Pancreas (tissue), 10 donors: ENCODE measurements around the gene TH. TPM values are rescaled to one million over a fixed set of nuclear protein-coding genes. Genes with fewer than 3 reads are reported as not detected.

Source experiments
- ATAC-seq, 4 donors: fragments of 200-7000 bp; cut with Tn5 transposase; one replicate each; pipeline versions ENCODE4 v1.8.0 to v1.9.1; 2020; ENCODE audit warnings: mild to moderate bottlenecking in 4 of 4, moderate library complexity in 4 of 4
- DNase-seq, 6 donors: peaks; one replicate each; pipeline ENCODE4 v3.0.0-alpha.2; 2020
- FAIRE-seq: peaks from 2 replicates; lab custom pipeline; 2012; peaks lifted over from hg19 to GRCh38; lab: Jason Lieb, UNC
- H3K27ac ChIP-seq, 4 donors: fragments of 200-600 bp; sonication (generic); 1 replicate in 3 of 4; 2 replicates in 1 of 4; pipeline versions ENCODE4 v1.5.0 to v1.8.0; 2020
- H3K27me3 ChIP-seq, 4 donors: fragments of 200-600 bp; one replicate each; pipeline ENCODE4 v1.8.0; 2021
- H3K36me3 ChIP-seq, 3 donors: fragments of 200-600 bp; sonication (generic) in 1 of 3; one replicate each; pipeline versions ENCODE4 v1.5.0 to v1.8.0; 2020 to 2021
- H3K4me1 ChIP-seq, 3 donors: fragments of 200-600 bp; one replicate each; pipeline ENCODE4 v1.8.0; 2021
- H3K4me3 ChIP-seq, 4 donors: fragments of 200-600 bp; sonication (generic) in 2 of 4; one replicate each; pipeline versions ENCODE4 v1.5.0 to v1.8.0; 2020 to 2021
- H3K9me3 ChIP-seq, 4 donors: fragments of 200-600 bp; one replicate each; pipeline ENCODE4 v1.8.0; 2021
- CTCF ChIP-seq, 4 donors: fragments of 200-600 bp; sonication (generic) in 3 of 4; IDR thresholded peaks; one replicate each; pipeline versions ENCODE4 v1.5.0 to v1.8.0; 2021; ENCODE audit warnings: antibody characterized with exemption in 4 of 4
- WGBS, 2 donors: extraction: QIAGEN DNeasy Blood & Tissue Kit; methylation state at CpG; one replicate each; pipeline ENCODE4 v1.1.7; 2013; 5-methylcytosine and 5-hydroxymethylcytosine counted together
- intact Hi-C, 3 donors: fragments of 100-400 bp; cut with DNase I; formaldehyde crosslinking; loops; one replicate each; pipeline versions ENCODE4 v1.11.1 to v1.14.2; 2022
- polyA plus RNA-seq, 2 donors: library from polyadenylated mRNA; stranded (reverse); fragments of 200-250 nt; gene quantifications; one replicate each; pipeline ENCODE4 v1.2.3, GENCODE V29; 2013
- total RNA-seq, 6 donors: library from RNA; stranded (reverse); fragmentation: NEBNext Ultra II Directional in 4 of 6; extraction: Animal tissue kit (Norgen Biotek cat#: 25700) in 4 of 6; gene quantifications; one replicate each; pipeline versions ENCODE4 v1.2.1 to v1.2.4, GENCODE V29; 2021 to 2023
- donor health status: healthy with polysubstance abuse.
- donor health status: DM: no; HTN: no; CAD: no; lungs with moderate emphysema.
- donor health status: DM: no; HTN: no; CAD: no.
- donor health status: control.
- donor health status: control.
- donor health status: Bipolar disorder and iron deficiency.
- donor health status: DM: yes; HTN: yes; CAD: no.
- donor health status: DM: no; HTN: no; CAD: no.
- donor health status: DM: no; HTN: no; CAD: no.
- donor health status: DM: yes; HTN: yes; CAD: no.

The TH gene
- total and polyA plus RNA-seq, 8 donors = 0.19 to 2.5 (median 0.38) TPM; not detected in 2

DNA sequence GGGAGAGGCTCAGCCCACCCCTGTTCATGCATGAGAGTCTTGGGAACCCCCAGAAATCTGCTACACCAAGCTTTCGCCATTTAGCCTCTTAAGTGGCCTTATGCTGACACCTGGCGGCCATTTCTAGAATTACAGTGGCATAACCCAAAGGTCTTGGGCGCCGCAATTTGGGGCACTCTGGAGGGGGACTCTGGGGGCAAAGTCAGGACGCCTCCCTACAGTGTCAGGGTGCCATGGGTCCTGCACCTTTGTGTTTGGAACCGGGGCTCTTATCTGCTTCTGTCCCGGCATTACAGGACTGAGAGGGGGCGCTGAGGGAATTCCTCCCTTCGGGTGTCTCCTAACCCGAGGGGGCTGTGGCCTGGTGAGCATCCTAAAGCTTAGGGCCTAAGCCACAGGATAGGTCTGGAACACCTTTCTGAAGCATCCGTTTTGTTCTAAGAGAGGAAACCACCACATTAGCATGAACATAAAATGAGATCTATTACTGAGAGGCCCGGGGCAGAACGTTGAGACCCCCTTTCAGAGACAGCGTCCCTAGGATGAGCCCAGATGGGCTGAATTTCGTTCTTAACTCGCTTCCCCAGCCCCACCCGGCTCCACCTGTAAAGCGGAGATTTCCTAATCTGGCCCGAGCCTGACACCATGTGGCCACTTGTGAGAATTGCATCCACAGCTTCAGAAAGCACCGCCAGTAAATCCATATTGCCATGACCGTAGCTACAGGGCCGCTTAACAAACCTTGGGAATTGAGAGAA lies 19.9 kb downstream of the TH start:
- DNase-seq (peak in 5 of 6 donors; percentile 71 to 89 (median 86)), FAIRE-seq (no peak), ATAC-seq (peak; percentile 67 to 87 (median 76))
- intact Hi-C loops = loop anchor here in 2 of 3 donors (5.0 to 10.0 kb wide), 3 partner anchors 269 to 497 kb away; no protein-coding TSS in a partner anchor
- H3K4me1 ChIP-seq = no peaks in the 10 kb centered on the region
- TF ChIP-seq CTCF (IDR thresholded peaks at IDR 0.05) = peak; percentile 65 to 79 (median 73)
- 2% methylated on average over 22 of the region's 22 CpGs for WGBS, 2 donors
- H3K9me3 ChIP-seq = no peaks in the 10 kb centered on the region
- H3K27ac ChIP-seq = no peak overlapping the region
- no peaks in the 10 kb centered on the region for H3K36me3 ChIP-seq
- no peak overlapping the region for H3K4me3 ChIP-seq
- H3K27me3 ChIP-seq = no peaks in the 10 kb centered on the region

GRCh38 chr11:2149864-2150847 lies 21.5 kb downstream of the TH start:
- DNase-seq (peak in 1 of 6 donors; percentile 11), FAIRE-seq (no peak), ATAC-seq (no peak)
- WGBS, 2 donors = 12 to 17% methylated on average over 11 of the region's 11 CpGs
- peak in 1 of 4 donors; percentile 18 for TF ChIP-seq CTCF (IDR thresholded peaks at IDR 0.05)
- Histone ChIP-seq H3K27ac (no peak overlapping the region), H3K36me3 (no peaks in the 10 kb centered on the region), H3K27me3 (peaks cover 0 to 12% (median 0%) of the 10 kb centered on the region in 4 donors), H3K9me3 (no peaks in the 10 kb centered on the region), H3K4me3 (no peak overlapping the region), H3K4me1 (no peaks in the 10 kb centered on the region)
- intact Hi-C loops = loop anchor here in 2 of 3 donors (5.0 to 10.0 kb wide), 5 partner anchors 225 to 495 kb away; partner anchors contain the start of gene TNNI2 (in 1 of the 2)

GRCh38 chr11:2149460-2149859 lies 22.2 kb downstream of the TH start:
- peaks cover 0 to 18% (median 0%) of the 10 kb centered on the region in 4 donors for H3K27me3 ChIP-seq
- no peak overlapping the region for H3K27ac ChIP-seq
- H3K9me3 ChIP-seq = no peaks in the 10 kb centered on the region
- no peak overlapping the region for H3K4me3 ChIP-seq
- 27 to 38% methylated on average over 8 of the region's 8 CpGs for WGBS, 2 donors
- FAIRE-seq (no peak), ATAC-seq (no peak), DNase-seq (peak in 2 of 6 donors; percentile 21 to 39)
- no peak for TF ChIP-seq CTCF (IDR thresholded peaks at IDR 0.05)
- no peaks in the 10 kb centered on the region for H3K36me3 ChIP-seq
- no peaks in the 10 kb centered on the region for H3K4me1 ChIP-seq
- intact Hi-C loops = loop anchor here in 1 of 3 donors (5.0 to 10.0 kb wide), 2 partner anchors 225 to 312 kb away; partner anchors contain the start of gene TNNI2

DNA sequence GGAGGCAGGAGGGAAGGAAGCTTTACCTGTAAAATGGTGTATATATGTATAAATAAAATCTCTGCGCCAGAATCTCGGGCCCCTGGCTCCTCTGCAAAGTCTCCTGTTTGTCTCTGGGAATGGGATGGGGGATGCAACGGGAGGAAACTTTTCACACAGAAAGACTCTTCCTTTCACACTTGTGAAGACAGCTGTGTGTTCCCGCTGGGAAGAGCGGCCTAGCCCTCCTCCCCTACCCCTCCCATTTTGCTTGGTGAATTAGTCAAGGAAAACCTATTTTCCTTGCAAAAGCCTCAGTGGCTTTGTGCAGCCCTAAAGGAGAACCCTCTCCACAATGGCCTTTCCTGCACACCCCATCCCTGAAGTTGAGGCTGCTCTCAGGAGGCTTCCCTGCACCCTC lies 23.0 kb downstream of the TH start:
- 42 to 54% methylated on average over 5 of the region's 5 CpGs for WGBS, 2 donors
- peak in 1 of 6 donors; percentile 12 for DNase-seq
- no peak for FAIRE-seq
- ATAC-seq = no peak
- peaks cover 0 to 5% (median 0%) of the 10 kb centered on the region in 3 donors for H3K4me1 ChIP-seq
- H3K4me3 ChIP-seq = no peak overlapping the region
- no peak for TF ChIP-seq CTCF (IDR thresholded peaks at IDR 0.05)
- no peaks in the 10 kb centered on the region for H3K9me3 ChIP-seq
- no peaks in the 10 kb centered on the region for H3K36me3 ChIP-seq
- intact Hi-C loops = loop anchor here in 1 of 3 donors (5.0 to 10.0 kb wide), 2 partner anchors 224 to 311 kb away; partner anchors contain the start of gene TNNI2
- H3K27ac ChIP-seq = no peak overlapping the region
- peaks cover 0 to 18% (median 0%) of the 10 kb centered on the region in 4 donors for H3K27me3 ChIP-seq
